Endothelial cell of umbilical vein (primary cell): ENCODE measurements around the gene ST6GALNAC3. TPM values are rescaled to one million over a fixed set of nuclear protein-coding genes. Genes with fewer than 3 reads are reported as not detected.

Experiments used
- BruUV-seq: library from RNA; stranded (reverse); fragments of 400-500 nt; replicated peaks from 2 replicates; lab custom pipeline; 2021; lab: Mats Ljungman, UMichigan
- CTCF ChIA-PET: fragments of 300-600, 350-600 bp; sonication (Branson Sonifier 250); formaldehyde crosslinking; loops from one replicate; lab custom pipeline; 2021; ENCODE audit warnings: antibody characterized with exemption, inconsistent platforms; lab: Charles Lee
- POLR2A ChIA-PET: fragments of 300-600, 350-600 bp; sonication (Branson Sonifier 250); formaldehyde crosslinking; loops from one replicate; lab custom pipeline; 2021; ENCODE audit warnings: antibody characterized with exemption, inconsistent platforms; lab: Charles Lee
- DNase-seq: peaks from one replicate; pipeline ENCODE4 v3.0.0-alpha.2; 2011; ENCODE audit warnings: low read depth, low spot score
- FAIRE-seq: peaks from 2 replicates; lab custom pipeline; 2011; peaks lifted over from hg19 to GRCh38; lab: Jason Lieb, UNC
- H2AFZ ChIP-seq: 2 replicates; pipeline ENCODE4 v1.6.0; 2012; ENCODE audit warnings: low read depth, low read length, control low read depth, inconsistent platforms
- H3K27ac ChIP-seq: 2 replicates; pipeline ENCODE4 v1.5.1; 2011; ENCODE audit warnings: low read depth, mild to moderate bottlenecking, control low read depth, low read length, moderate library complexity; ENCODE audit not compliant: insufficient read depth
- H3K27me3 ChIP-seq, 2 experiments: 2 replicates each; pipeline versions ENCODE4 v1.6.0 to v1.6.1; 2011; ENCODE audit warnings: low read length in 2 of 2, mixed read lengths in 1 of 2; ENCODE audit not compliant: control insufficient read depth in 2 of 2, insufficient read depth in 2 of 2
- H3K36me3 ChIP-seq, 2 experiments: 2 replicates in 1 of 2; 3 replicates in 1 of 2; pipeline ENCODE4 v1.5.1; 2011; ENCODE audit warnings: low read length in 2 of 2, mild to moderate bottlenecking in 1 of 2, moderate library complexity in 1 of 2; ENCODE audit not compliant: control insufficient read depth in 2 of 2, insufficient read depth in 2 of 2; ENCODE audit errors: extremely low read depth in 1 of 2
- H3K4me1 ChIP-seq: 3 replicates; pipeline ENCODE4 v1.5.1; 2011; ENCODE audit warnings: mild to moderate bottlenecking, low read length; ENCODE audit not compliant: control insufficient read depth, insufficient read depth; ENCODE audit errors: extremely low read depth
- H3K4me2 ChIP-seq: 2 replicates; pipeline ENCODE4 v1.6.1; 2011; ENCODE audit warnings: low read length, control low read depth, mixed read lengths; ENCODE audit not compliant: insufficient read depth
- H3K4me3 ChIP-seq, 3 experiments: fragments of 200-600 bp in 1 of 3; sonication (generic), shearing (Covaris generic) in 1 of 3; replicated peaks in 1 of 3; 2 replicates each; pipeline ENCODE4 v1.5.1; 2011 to 2016; ENCODE audit warnings: control low read depth in 3 of 3, low read length in 3 of 3, mild to moderate bottlenecking in 2 of 3, inconsistent platforms in 1 of 3, low read depth in 1 of 3, moderate library complexity in 1 of 3; ENCODE audit not compliant: insufficient read depth in 1 of 3
- H3K79me2 ChIP-seq: 2 replicates; pipeline ENCODE4 v1.6.0; 2012; ENCODE audit warnings: low read length, inconsistent platforms; ENCODE audit not compliant: control insufficient read depth, insufficient read depth
- H3K9ac ChIP-seq: replicated peaks from 2 replicates; pipeline ENCODE3; 2011; ENCODE audit warnings: low read length, control low read depth; ENCODE audit not compliant: insufficient read depth; ENCODE audit errors: extremely low read depth
- H3K9me1 ChIP-seq: replicated peaks from 3 replicates; pipeline ENCODE4 v1.6.0; 2011; ENCODE audit warnings: mild to moderate bottlenecking, low read length; ENCODE audit not compliant: control insufficient read depth, insufficient read depth; ENCODE audit errors: extremely low read depth
- H3K9me3 ChIP-seq: replicated peaks from 2 replicates; pipeline ENCODE4 v1.5.1; 2012; ENCODE audit warnings: low read length, inconsistent platforms; ENCODE audit not compliant: control insufficient read depth, insufficient read depth
- H4K20me1 ChIP-seq: replicated peaks from 2 replicates; pipeline ENCODE3; 2011; ENCODE audit warnings: mild to moderate bottlenecking, low read length; ENCODE audit not compliant: control insufficient read depth, insufficient read depth; ENCODE audit errors: extremely low read depth
- CTCF ChIP-seq, 2 donors: IDR thresholded peaks; 1 replicate in 1 of 2; 2 replicates in 1 of 2; pipeline ENCODE4 v1.5.1; 2011; ENCODE audit warnings: low read length in 2 of 2, mild to moderate bottlenecking in 2 of 2, moderate library complexity in 2 of 2, control low read depth in 1 of 2, inconsistent platforms in 1 of 2, low read depth in 1 of 2; ENCODE audit not compliant: insufficient read depth in 1 of 2; ENCODE audit errors: extremely low read depth in 1 of 2
- EZH2 ChIP-seq: IDR thresholded peaks from 2 replicates; pipeline ENCODE4 v1.6.1; 2012; ENCODE audit warnings: borderline replicate concordance, low read depth, mild to moderate bottlenecking, moderate library complexity, low read length, inconsistent platforms; ENCODE audit not compliant: severe bottlenecking
- FOS ChIP-seq: IDR thresholded peaks from 2 replicates; pipeline ENCODE4 v1.6.1; 2011; ENCODE audit warnings: mild to moderate bottlenecking, low read length, moderate library complexity, borderline replicate concordance; ENCODE audit not compliant: insufficient read depth
- GATA2 ChIP-seq: IDR thresholded peaks from 2 replicates; pipeline ENCODE4 v1.7.0; 2011; ENCODE audit warnings: low read depth, mild to moderate bottlenecking, moderate library complexity, mixed read lengths, low read length; ENCODE audit not compliant: insufficient read length, insufficient read depth
- JUN ChIP-seq: IDR thresholded peaks from 2 replicates; pipeline ENCODE4 v1.6.1; 2011; ENCODE audit warnings: borderline replicate concordance, low read depth; ENCODE audit not compliant: insufficient read length, insufficient read depth
- MAX ChIP-seq: IDR thresholded peaks from 2 replicates; pipeline ENCODE4 v1.6.1; 2011; ENCODE audit not compliant: insufficient read depth, insufficient read length
- MYC ChIP-seq: IDR thresholded peaks from one replicate; pipeline ENCODE4 v1.6.1; 2011; ENCODE audit warnings: mild to moderate bottlenecking, low read depth, low read length
- POLR2A ChIP-seq: IDR thresholded peaks from 2 replicates; pipeline ENCODE4 v1.6.1; 2012; ENCODE audit warnings: low read depth, mild to moderate bottlenecking, control low read depth, low read length
- POLR2AphosphoS5 ChIP-seq: IDR thresholded peaks from 2 replicates; pipeline ENCODE4 v1.6.1; 2012; ENCODE audit warnings: low read depth, mild to moderate bottlenecking, control low read depth, low read length, moderate library complexity; ENCODE audit not compliant: insufficient read depth
- dilution Hi-C: fragments of 300-500 bp; cut with MboI; formaldehyde crosslinking; loops from one replicate; pipeline ENCODE4 v1.15.0; 2019; ENCODE audit warnings: low sequenced_read_pairs; ENCODE audit not compliant: extremely low pct_ligation_motif_present
- intact Hi-C: fragments of 100-400 bp; cut with micrococcal nuclease; formaldehyde crosslinking; loops from one replicate; pipeline ENCODE4 v1.10.0; 2022
- polyA plus RNA-seq, 4 experiments: library from polyadenylated mRNA; depleted of rRNA in 3 of 4; stranded (reverse) in 3 of 4; unstranded in 1 of 4; fragments of >200 nt; gene quantifications; 2 replicates each; pipeline versions ENCODE4 v1.2.1 to v1.2.3, GENCODE V29; 2011 to 2012; ENCODE audit warnings: missing spikeins in 1 of 4
- total RNA-seq: library from RNA; stranded (reverse); gene quantifications from 2 replicates; pipeline ENCODE4 v1.2.3, GENCODE V29; 2021

Gene ST6GALNAC3
- total and polyA plus RNA-seq, 2 donors (not counting 3 experiments of a cell fraction or from before 2014, with no cell fraction given), result 7.6 to 48.3 TPM

- Histone ChIP-seq H3K27me3 (no peaks in the 10 kb centered on the region), H3K4me1 (no peaks in the 10 kb centered on the region), H3K27ac (no peak overlapping the region), H3K9me1 (no peaks in the 10 kb centered on the region), H3K9ac (no peak overlapping the region), H4K20me1 (no peaks in the 10 kb centered on the region), H3K4me2 (no peak overlapping the region), H3K9me3 (no peaks in the 10 kb centered on the region), H3K4me3 (no peak overlapping the region), H3K79me2 (no peaks in the 10 kb centered on the region), H3K36me3 (no peaks in the 10 kb centered on the region), H2AFZ (no peak overlapping the region)
- DNase-seq, result no peak
- BruUV-seq, result no TSS peak
- intact Hi-C loops (no loop called here), dilution Hi-C loops (no loop called here)
- ChIA-PET POLR2A (no interaction called here), CTCF (interaction anchor here (1.5 kb wide), 1 partner anchor 239 kb away, joined by 4 read pairs; no protein-coding TSS in a partner anchor)
- FAIRE-seq, result no peak
- TF ChIP-seq POLR2A (no peak), CTCF (IDR thresholded peaks at IDR 0.05; ENCODE audit: extremely low read depth in 1 of 2, insufficient read depth in 1 of 2, low read depth in 1 of 2, low read length in 2 of 2) (no peak), GATA2 (no peak), MAX (no peak), EZH2 (no peak), JUN (no peak), FOS (no peak), POLR2AphosphoS5 (no peak), MYC (no peak)
These were observed 73.4 kb downstream of the ST6GALNAC3 start for GRCh38 chr1:76147917-76148316.
